Neutrophil (primary cell): ENCODE results near the gene PHETA2.

Source experiments
- H3K27ac ChIP-seq: fragments of 200-600 bp; sonication (generic); 2 replicates; pipeline ENCODE4 v1.5.1; 2016; ENCODE audit warnings: mild to moderate bottlenecking, moderate library complexity
- H3K27me3 ChIP-seq: fragments of 200-600 bp; sonication (generic); 2 replicates; pipeline ENCODE4 v1.6.0; 2016; ENCODE audit warnings: mild to moderate bottlenecking
- H3K36me3 ChIP-seq: fragments of 200-600 bp; sonication (generic); 2 replicates; pipeline ENCODE4 v1.5.1; 2017
- H3K4me1 ChIP-seq, 2 experiments: fragments of 200-600 bp in 1 of 2; sonication (generic) in 1 of 2; 1 replicate in 1 of 2; 2 replicates in 1 of 2; pipeline versions ENCODE4 v1.5.1 to v1.6.1; 2013 to 2016; ENCODE audit warnings: low read depth in 1 of 2, low read length in 1 of 2, mild to moderate bottlenecking in 1 of 2, moderate library complexity in 1 of 2; ENCODE audit not compliant: control insufficient read depth in 1 of 2, insufficient read depth in 1 of 2
- H3K4me3 ChIP-seq, 2 experiments: fragments of 200-600 bp in 1 of 2; sonication (generic) in 1 of 2; 1 replicate in 1 of 2; 2 replicates in 1 of 2; pipeline ENCODE4 v1.5.1; 2013 to 2016; ENCODE audit warnings: low read depth in 1 of 2, low read length in 1 of 2, mild to moderate bottlenecking in 1 of 2, moderate library complexity in 1 of 2
- H3K9me3 ChIP-seq: fragments of 200-600 bp; sonication (generic); 2 replicates; pipeline ENCODE4 v1.5.1; 2016
- CTCF ChIP-seq: fragments of 200-600 bp; sonication (generic); IDR thresholded peaks from 2 replicates; pipeline ENCODE4 v1.5.1; 2016; ENCODE audit warnings: antibody characterized with exemption

The PHETA2 gene

GRCh38 chr22:42076764-42077485 lies 2.9 kb downstream of the PHETA2 start:
- TF ChIP-seq CTCF, result no peak
- H3K4me1 ChIP-seq, result peaks cover 35 to 39% of the 10 kb centered on the region in 2 experiments
- no peak overlapping the region for H3K27ac ChIP-seq
- H3K9me3 ChIP-seq, result no peaks in the 10 kb centered on the region
- H3K27me3 ChIP-seq, result no peaks in the 10 kb centered on the region
- H3K4me3 ChIP-seq, result no peak overlapping the region
- H3K36me3 ChIP-seq, result peaks cover 2% of the 10 kb centered on the region

GRCh38 chr22:42077486-42078125 lies 3.6 kb downstream of the PHETA2 start:
- Histone ChIP-seq H3K4me1 (peaks cover 35 to 39% of the 10 kb centered on the region in 2 experiments), H3K9me3 (no peaks in the 10 kb centered on the region), H3K27me3 (no peaks in the 10 kb centered on the region), H3K36me3 (peaks cover 7% of the 10 kb centered on the region), H3K27ac (peak overlapping the region; percentile 93), H3K4me3 (no peak overlapping the region)
- no peak for TF ChIP-seq CTCF

- peak overlapping the region; percentile 81 to 97 for H3K4me3 ChIP-seq
- no peak for TF ChIP-seq CTCF
- no peaks in the 10 kb centered on the region for H3K9me3 ChIP-seq
- peaks cover 7% of the 10 kb centered on the region for H3K36me3 ChIP-seq
- peaks cover 35 to 37% of the 10 kb centered on the region in 2 experiments for H3K4me1 ChIP-seq
- H3K27ac ChIP-seq, result peak overlapping the region; percentile 93
- no peaks in the 10 kb centered on the region for H3K27me3 ChIP-seq
These were observed 4.6 kb downstream of the PHETA2 start for GRCh38 chr22:42078469-42079318.

GRCh38 chr22:42079319-42080251 lies 5.5 kb downstream of the PHETA2 start, which contains the start of gene SMDT1:
Gene SMDT1 (plus strand): TSS chr22:42079700. CDS start chr22:42079769, 69 bp downstream.
- Histone ChIP-seq H3K9me3 (no peaks in the 10 kb centered on the region), H3K36me3 (peaks cover 7% of the 10 kb centered on the region), H3K27ac (peak within 1 kb of the TSS; percentile 93), H3K4me3 (peak within 1 kb of the TSS; percentile 81 to 97), H3K27me3 (no peaks in the 10 kb centered on the region), H3K4me1 (peaks cover 27 to 28% of the 10 kb centered on the region in 2 experiments)
- TF ChIP-seq CTCF, result peak; percentile 58
